ENCODE data around the gene MFSD11. TPM values are rescaled to one million over a fixed set of nuclear protein-coding genes. Genes with fewer than 3 reads are reported as not detected.
"Not testable (repeated sequence)": the region's sequence is repeated elsewhere in the genome, so short reads cannot be mapped to it uniquely, and the experiment has no call there.

The MFSD11 gene
- total RNA-seq (2014; rRNA removed; shearing (Covaris generic)) = 23.0 and 23.4 TPM in 2 replicates

DNA sequence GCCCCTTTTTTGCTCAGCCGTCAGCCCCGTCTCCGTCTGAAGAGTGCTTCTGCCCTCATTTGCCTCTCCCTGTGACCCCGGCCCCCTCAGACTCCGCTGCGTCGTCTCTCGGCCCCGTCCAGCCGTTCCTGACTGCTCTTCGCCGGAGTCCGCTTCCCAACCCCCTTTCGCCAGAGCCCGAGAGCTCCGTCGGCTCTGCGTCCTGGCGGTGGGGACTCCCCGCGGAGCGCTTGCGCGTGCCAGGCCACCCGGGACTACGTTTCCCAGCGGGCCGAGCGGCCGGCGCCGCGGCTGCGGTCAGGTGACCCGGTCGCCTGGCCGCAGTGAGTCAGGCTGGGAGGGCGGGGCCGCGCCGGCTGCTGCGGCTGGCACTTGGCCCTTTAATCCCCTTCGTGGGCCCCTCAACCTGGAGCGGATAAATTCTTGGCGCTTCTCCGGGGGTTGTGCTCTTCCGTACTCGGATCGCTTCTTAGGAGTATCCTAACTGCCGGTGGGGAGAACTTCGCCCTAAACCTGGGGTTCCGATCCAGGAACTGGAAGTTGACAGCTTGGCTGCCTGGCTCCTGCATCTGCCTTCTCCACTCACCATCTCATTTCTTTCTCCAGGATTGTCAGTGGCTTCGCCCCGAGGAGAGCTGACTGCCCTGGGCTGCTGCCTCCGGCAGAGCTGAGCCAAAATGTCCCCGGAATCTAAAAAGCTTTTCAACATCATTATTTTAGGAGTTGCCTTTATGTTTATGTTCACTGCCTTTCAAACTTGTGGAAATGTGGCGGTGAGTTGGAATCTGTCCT, at the start of gene MFSD11:
MFSD11 (plus strand) TSS at position 444 of the 792 bp plus-strand sequence; CDS start at position 678, 234 bp downstream.
- peak; percentile 90 for DNase-seq (ENCODE audit: low read depth)

DNA sequence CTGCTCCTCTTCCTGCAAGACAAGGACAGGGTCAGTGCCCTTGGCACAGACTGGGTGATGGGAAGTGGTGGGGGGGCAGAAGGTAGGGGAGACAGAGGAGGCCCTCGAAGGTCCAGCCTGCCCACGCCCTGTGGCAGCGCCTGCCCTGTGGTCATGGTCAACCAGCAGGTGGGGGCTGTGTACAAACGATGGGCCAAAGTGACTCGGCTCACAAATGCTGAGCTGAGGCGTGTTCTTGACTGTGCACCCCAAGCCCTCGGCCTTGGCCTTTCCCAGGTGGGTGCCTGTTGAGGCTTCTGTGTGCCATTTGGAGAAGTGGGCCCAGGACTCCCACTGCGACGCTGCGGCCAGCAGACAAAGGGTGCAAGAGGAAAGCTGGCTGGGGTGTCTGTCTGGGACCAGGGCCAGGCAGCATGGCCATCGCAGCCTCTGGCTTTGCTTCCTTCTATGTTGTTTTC, 49.7 kb upstream of the MFSD11 start:
- DNase-seq (ENCODE audit: low read depth) = peak; percentile 63

GRCh38 chr17:76689859-76690258, 48.1 kb upstream of the MFSD11 start:
- DNase-seq (ENCODE audit: low read depth) = no peak

DNA sequence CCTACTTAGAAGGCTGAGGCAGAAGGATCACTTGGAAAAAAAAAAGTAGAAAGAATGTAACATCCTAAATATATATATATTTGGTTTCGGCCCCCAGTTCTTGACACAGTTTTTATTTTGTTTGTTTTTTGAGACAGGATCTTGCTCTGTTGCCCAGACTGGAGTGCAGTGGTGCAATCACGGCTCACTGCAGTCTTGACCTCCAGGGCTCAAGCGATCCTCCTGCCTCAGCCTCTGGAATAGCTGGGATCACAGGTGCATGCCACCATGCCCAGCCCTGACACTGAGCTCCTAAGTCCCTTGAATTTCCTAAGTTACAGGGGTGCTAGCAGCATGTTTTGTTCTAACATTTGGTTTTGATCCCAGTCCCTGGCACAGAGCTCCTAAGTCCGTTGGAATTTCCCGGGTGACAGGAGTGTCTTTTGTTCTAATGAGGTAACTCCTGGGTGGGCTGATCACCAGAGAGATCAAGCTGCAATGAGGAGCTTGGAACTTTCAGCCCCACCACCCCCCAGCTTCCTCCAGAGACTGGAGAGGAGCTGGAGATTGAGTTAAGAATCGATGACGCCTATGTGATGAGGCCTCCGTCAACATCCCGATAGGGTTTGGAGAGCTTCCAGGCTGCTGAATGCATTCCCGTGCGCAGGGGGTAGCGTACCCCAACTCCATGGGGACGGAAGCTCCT, 47.2 kb upstream of the MFSD11 start:
- DNase-seq (ENCODE audit: low read depth) = no peak

GRCh38 chr17:76691379-76692191, 46.3 kb upstream of the MFSD11 start:
- DNase-seq (ENCODE audit: low read depth) = no peak

GRCh38 chr17:76695059-76695831, 42.7 kb upstream of the MFSD11 start:
- no peak for DNase-seq (ENCODE audit: low read depth)

DNA sequence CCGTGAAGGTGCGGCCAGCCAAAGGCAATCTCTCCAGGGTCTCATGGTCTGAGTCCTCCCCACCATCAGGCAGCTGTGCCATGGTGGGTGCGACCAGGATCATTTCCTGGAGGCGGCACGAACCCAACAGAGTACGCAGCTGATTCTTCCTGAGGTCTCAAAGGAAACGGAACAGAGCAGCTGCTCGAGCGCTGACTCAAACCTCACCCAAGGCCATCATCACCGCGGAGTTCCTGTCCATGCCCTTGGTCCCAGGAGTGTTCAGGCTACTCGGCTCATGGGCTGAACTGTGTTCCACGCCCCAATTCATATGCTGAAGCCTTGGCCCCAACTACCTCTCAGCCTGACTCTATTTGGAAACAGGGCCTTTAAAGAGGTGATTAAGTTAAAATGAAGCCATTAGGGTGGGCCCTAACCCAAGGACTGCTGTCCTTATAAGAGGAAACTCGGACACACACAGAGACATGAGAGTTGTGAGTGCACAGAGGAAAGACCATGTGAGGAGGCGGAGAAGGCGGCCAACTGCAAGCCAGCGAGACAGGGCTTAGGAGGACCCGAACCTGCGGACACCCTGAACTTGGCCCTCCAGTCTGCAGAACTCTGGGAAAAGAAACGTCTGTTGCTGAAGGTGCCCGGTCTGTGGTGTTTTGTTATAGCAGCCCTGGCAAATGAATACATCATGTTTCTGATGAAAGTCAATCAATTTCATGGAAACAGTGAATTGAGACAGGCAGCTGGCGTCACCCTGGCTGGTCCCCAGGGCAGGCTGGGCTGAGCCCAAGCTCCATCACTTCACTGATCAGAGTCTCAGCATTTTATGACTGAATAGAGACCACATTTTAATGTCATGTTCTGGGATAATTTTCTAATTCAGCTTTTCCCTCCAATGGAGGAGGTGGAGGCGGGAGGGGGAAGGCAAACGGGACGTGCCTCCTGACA, 40.9 kb upstream of the MFSD11 start:
- DNase-seq (ENCODE audit: low read depth) = no peak

DNA sequence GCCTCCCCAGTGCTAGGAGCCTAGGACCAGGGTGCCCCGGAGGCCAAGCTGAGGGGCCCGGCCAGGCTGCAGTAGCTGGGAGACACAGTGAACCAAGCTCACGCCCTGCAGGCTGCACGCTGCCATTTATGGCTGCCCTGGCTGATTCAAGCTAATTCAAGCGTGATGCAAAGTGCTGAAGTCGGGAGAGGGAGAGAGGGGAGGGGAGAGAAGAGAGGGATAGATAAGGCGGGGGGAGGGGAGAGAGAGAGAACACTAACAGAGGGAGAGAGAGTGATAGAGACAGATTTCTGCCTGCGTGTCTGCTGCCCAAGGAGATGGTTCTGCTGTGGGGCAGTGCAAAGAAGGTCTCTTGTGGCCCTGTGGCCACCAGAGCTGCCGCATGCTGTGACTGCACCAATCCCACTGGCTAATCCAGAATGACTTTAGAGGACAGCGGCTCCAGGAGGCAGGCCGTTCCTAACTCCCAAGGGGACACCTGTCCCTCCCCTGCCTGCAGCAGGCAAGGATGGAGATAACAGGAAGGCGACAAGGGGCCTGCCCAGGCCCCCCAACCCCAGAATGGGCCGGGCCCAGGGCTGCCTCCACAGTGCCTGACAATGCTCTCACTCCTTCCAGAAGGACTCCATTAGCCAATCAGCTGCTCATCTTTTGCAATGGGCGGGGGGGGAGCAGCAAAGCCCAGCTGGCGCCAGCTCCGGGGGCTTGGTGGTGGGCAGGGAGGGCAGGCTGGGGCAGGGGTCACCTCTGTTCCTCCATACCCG, 40.0 kb upstream of the MFSD11 start:
- DNase-seq (ENCODE audit: low read depth) = peak; percentile 28

GRCh38 chr17:76698466-76698977, 39.4 kb upstream of the MFSD11 start:
- not testable (repeated sequence) for DNase-seq (ENCODE audit: low read depth)

DNA sequence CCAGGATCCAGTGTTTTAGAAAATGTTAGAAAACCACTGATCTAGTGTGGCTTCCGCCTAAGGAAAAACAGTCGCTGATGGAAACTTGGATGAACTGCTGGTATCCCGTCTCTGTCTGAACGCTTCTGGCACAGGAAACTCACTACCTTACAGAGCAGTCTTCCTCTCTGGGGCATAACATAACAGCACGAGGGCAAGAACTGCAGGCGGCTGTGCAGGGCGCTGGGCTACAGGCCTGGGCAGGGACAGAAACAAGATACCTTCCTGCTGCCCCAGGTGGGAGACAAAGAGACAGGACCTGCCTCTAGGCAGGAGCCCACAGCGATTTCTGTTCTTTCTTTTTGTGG, 37.7 kb upstream of the MFSD11 start:
- no peak for DNase-seq (ENCODE audit: low read depth)

GRCh38 chr17:76700617-76701470, 37.1 kb upstream of the MFSD11 start:
- no peak for DNase-seq (ENCODE audit: low read depth)

DNA sequence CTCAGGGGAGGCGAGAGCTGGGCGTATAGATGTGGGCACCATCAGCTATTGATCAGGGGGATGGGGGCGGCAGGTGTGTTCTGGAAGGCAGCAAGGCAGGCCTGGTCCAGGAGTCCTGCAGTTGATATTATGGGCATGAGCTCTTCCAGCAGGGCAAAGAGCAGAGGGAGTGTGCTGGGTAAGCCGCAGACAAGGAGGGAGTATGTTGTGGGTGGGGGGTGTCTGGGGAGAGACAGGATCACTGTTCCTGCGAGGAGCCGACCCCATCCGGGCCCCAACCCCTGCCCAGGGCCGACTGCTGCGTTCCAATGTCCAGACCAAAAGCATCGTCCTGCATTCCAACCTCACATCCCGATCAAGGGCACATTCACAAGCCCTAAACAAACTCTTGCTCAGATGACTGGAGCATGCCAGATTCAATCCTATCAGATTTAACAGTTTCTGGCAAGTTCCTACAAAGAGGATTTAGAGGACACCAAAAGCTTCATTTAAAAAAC, 36.4 kb upstream of the MFSD11 start:
- DNase-seq (ENCODE audit: low read depth) = no peak

- no peak for DNase-seq (ENCODE audit: low read depth)
Observed at GRCh38 chr17:76702076-76702475, 35.8 kb upstream of the MFSD11 start.

GRCh38 chr17:76702941-76703637, 34.8 kb upstream of the MFSD11 start:
- DNase-seq (ENCODE audit: low read depth) = no peak

DNA sequence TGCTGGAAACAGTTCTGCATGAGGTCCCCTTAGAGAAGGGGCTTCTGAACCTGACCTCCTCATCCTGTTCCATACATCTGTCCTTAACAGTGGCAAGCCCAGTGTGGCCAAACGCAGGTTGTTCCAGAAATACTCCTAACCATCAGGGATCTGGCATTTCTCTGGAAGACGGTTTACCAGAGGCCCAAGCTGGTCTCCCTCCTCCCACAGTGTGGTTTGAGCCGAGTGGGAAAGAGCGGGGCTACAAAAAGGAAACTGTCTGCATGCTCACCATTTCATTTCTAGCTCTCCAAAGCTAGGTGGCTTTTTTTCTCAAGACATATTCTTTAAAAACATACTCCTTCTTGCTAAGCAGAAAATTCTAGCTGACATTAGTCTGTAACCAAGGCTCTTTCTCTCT, 33.1 kb upstream of the MFSD11 start:
- no peak for DNase-seq (ENCODE audit: low read depth)

- no peak for DNase-seq (ENCODE audit: low read depth)
Observed at GRCh38 chr17:76706817-76707216, 31.1 kb upstream of the MFSD11 start.

DNA sequence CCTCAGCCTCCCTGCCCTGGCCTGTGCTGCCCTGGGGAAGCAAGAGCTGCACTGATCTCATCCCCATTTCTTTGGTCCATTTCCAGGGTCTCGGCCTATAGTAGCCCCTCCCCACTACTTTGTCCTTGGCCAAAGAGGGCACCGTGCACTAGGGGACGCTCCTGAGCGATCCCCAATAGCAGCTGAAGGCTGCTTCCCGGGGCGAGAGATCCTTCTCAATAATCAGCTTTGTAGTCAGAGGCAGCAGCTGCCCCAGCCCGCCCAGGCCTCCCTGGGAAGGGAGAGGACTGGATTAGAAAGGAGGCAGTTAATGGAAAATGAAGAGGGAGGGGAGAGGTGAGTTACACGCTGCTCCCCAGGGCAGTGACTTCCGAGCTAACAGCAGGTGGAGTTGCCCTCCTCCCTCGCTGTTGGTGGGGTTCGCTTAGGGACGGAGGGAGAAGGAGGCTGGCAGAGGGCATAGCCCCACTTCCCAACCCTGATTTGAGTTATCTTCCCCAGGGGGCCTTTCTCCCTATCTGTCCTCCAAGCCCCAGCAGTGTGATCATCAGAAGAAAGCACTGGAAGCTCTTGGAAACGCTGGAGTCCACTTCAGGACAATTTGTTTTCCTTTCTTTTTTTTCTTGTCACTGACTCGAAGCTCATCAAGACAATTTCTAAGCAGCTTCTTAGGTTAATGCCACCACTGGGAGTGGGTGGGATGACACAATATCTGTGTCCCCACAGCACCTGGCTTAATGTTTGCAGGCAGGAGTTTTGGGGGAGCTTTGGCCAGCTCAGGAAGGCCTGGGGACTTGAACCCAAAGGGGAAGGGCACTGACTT, 29.7 kb upstream of the MFSD11 start:
- no peak for DNase-seq (ENCODE audit: low read depth)
